K562 (cell line): ENCODE results near the gene PLCB4. TPM values are rescaled to one million over a fixed set of nuclear protein-coding genes. Genes with fewer than 3 reads are reported as not detected.

ENCODE experiments used
- ATAC-seq: fragments of 200-7000 bp; cut with Tn5 transposase; 3 replicates; pipeline ENCODE4 v1.9.1; 2020; ENCODE audit warnings: moderate library complexity
- BruUV-seq: library from RNA; stranded (reverse); fragments of 400-500 nt; replicated peaks from 2 replicates; lab custom pipeline; 2021; lab: Mats Ljungman, UMichigan
- CTCF ChIA-PET: fragments of 300-600 bp; formaldehyde crosslinking; extraction: SDS; loops from one replicate; lab custom pipeline; 2021; ENCODE audit warnings: low intra/inter-chr PET ratio; lab: Yijun Ruan, JAX
- POLR2A ChIA-PET: fragments of 300-600, 350-650 bp; sonication (Branson Sonifier 250); formaldehyde crosslinking; extraction: SDS; loops from one replicate; lab custom pipeline; 2021; ENCODE audit warnings: antibody characterized with exemption, inconsistent platforms; lab: Yijun Ruan, JAX
- DNase-seq, 4 experiments: peaks; one replicate each; pipeline versions ENCODE4 v3.0.0 to v3.0.0-alpha.2; 2011 to 2018; ENCODE audit warnings: low spot score in 3 of 4, mixed read lengths in 3 of 4; ENCODE audit errors: extremely low read depth in 1 of 4
- FAIRE-seq: peaks from 2 replicates; lab custom pipeline; 2011; peaks lifted over from hg19 to GRCh38; lab: Jason Lieb, UNC
- H2AFZ ChIP-seq: 2 replicates; pipeline ENCODE4 v1.6.0; 2011; ENCODE audit warnings: low read depth, low read length, control low read depth, inconsistent platforms
- H3K27ac ChIP-seq: fragments of 200-600 bp; 3 replicates; pipeline ENCODE4 v1.8.0; 2011; ENCODE audit warnings: low read depth, mild to moderate bottlenecking, control low read depth, inconsistent platforms, low read length, moderate library complexity, mixed read lengths; ENCODE audit errors: extremely low read depth
- H3K27me3 ChIP-seq, 2 experiments: fragments of 300-600 bp in 1 of 2; 2 replicates in 1 of 2; 3 replicates in 1 of 2; pipeline versions ENCODE4 v1.6.0 to v1.8.0; 2011; ENCODE audit warnings: inconsistent platforms in 2 of 2, low read length in 2 of 2, mild to moderate bottlenecking in 1 of 2, mixed read lengths in 1 of 2, moderate library complexity in 1 of 2; ENCODE audit not compliant: control insufficient read depth in 2 of 2, insufficient read depth in 2 of 2
- H3K36me3 ChIP-seq: fragments of 300-600 bp; 3 replicates; pipeline ENCODE4 v1.8.0; 2011; ENCODE audit warnings: mild to moderate bottlenecking, low read length, inconsistent platforms; ENCODE audit not compliant: control insufficient read depth, insufficient read depth
- H3K4me1 ChIP-seq, 2 experiments: fragments of 200-600 bp in 1 of 2; replicated peaks in 1 of 2; 2 replicates in 1 of 2; 3 replicates in 1 of 2; pipeline versions ENCODE4 v1.5.1 to v1.8.0; 2011; ENCODE audit warnings: inconsistent platforms in 2 of 2, low read length in 2 of 2, mild to moderate bottlenecking in 1 of 2, mixed read lengths in 1 of 2, moderate library complexity in 1 of 2; ENCODE audit not compliant: control insufficient read depth in 2 of 2, insufficient read depth in 2 of 2
- H3K4me2 ChIP-seq: 2 replicates; pipeline ENCODE4 v1.6.1; 2011; ENCODE audit warnings: low read length, control low read depth, inconsistent platforms, mixed read lengths; ENCODE audit not compliant: insufficient read depth
- H3K4me3 ChIP-seq: fragments of 200-600 bp; sonication (generic), shearing (Covaris generic); 2 replicates; pipeline ENCODE4 v1.5.1; 2016; ENCODE audit warnings: control low read depth, inconsistent platforms
- H3K79me2 ChIP-seq: fragments of 200-600 bp; 3 replicates; pipeline ENCODE4 v1.8.0; 2011; ENCODE audit warnings: low read length, inconsistent platforms; ENCODE audit not compliant: control insufficient read depth, insufficient read depth
- H3K9ac ChIP-seq, 2 experiments: 2 replicates each; pipeline versions ENCODE4 v1.6.0 to v1.6.1; 2011; ENCODE audit warnings: low read depth in 2 of 2, low read length in 2 of 2, control low read depth in 1 of 2, inconsistent platforms in 1 of 2, mild to moderate bottlenecking in 1 of 2, mixed read lengths in 1 of 2; ENCODE audit not compliant: insufficient read depth in 1 of 2
- H3K9me1 ChIP-seq: one replicate; pipeline ENCODE4 v1.6.0; 2011; ENCODE audit warnings: inconsistent platforms, mild to moderate bottlenecking, low read length, moderate library complexity; ENCODE audit not compliant: control insufficient read depth, insufficient read depth
- H3K9me3 ChIP-seq: replicated peaks from 2 replicates; pipeline ENCODE4 v1.5.1; 2011; ENCODE audit warnings: low read depth, low read length, inconsistent platforms; ENCODE audit not compliant: control insufficient read depth, insufficient read depth
- H4K20me1 ChIP-seq: replicated peaks from 2 replicates; pipeline ENCODE4 v1.6.1; 2011; ENCODE audit warnings: low read length, inconsistent platforms, mixed read lengths; ENCODE audit not compliant: control insufficient read depth, insufficient read depth
- C11orf30 ChIP-seq: fragments of 450-650 bp; IDR thresholded peaks from 2 replicates; pipeline ENCODE4 v1.6.1; 2016; ENCODE audit warnings: low read depth, mild to moderate bottlenecking
- CEBPB ChIP-seq: fragments of 450-650 bp; IDR thresholded peaks from 2 replicates; pipeline ENCODE4 v1.6.1; 2016; ENCODE audit warnings: missing genetic modification characterization, missing compliant biosample characterization
- CHD7 ChIP-seq: fragments of 200-600 bp; sonication (generic); IDR thresholded peaks from one replicate; pipeline ENCODE4 v1.6.1; 2012; ENCODE audit warnings: mild to moderate bottlenecking, low read depth, low read length, inconsistent platforms
- ERF ChIP-seq: fragments of 450-650 bp; formaldehyde crosslinking; IDR thresholded peaks from 2 replicates; pipeline ENCODE4 v1.4.0; 2020; ENCODE audit warnings: mild to moderate bottlenecking, mixed read lengths
- RCOR1 ChIP-seq, 2 experiments: IDR thresholded peaks; 2 replicates each; pipeline ENCODE4 v1.6.1; 2012; ENCODE audit warnings: low read depth in 2 of 2, low read length in 2 of 2, borderline replicate concordance in 1 of 2, improper control_type of control experiment in 1 of 2
- TRIM24 ChIP-seq, 2 experiments: fragments of 450-650 bp; IDR thresholded peaks; 2 replicates each; pipeline ENCODE4 v1.6.1; 2016
- VEZF1 ChIP-seq: fragments of 200-800 bp; sonication (Bioruptor generic); IDR thresholded peaks from 2 replicates; pipeline ENCODE4 v1.6.1; 2017; ENCODE audit warnings: missing genetic modification characterization, missing compliant biosample characterization
- ZBTB26 ChIP-seq: fragments of 450-650 bp; formaldehyde crosslinking; IDR thresholded peaks from 2 replicates; pipeline ENCODE4 v1.4.0; 2022; ENCODE audit warnings: missing genetic modification characterization
- ZFP1 ChIP-seq: fragments of 450-650 bp; formaldehyde crosslinking; IDR thresholded peaks from 2 replicates; pipeline ENCODE4 v1.4.0; 2020; ENCODE audit warnings: mild to moderate bottlenecking, mixed read lengths
- ZNF316 ChIP-seq: fragments of 450-650 bp; IDR thresholded peaks from 2 replicates; pipeline ENCODE4 v1.6.1; 2016
- in situ Hi-C: fragments of 300-500 bp; cut with MboI; formaldehyde crosslinking; loops from 4 replicates; pipeline ENCODE4 v1.15.0; 2018; ENCODE audit warnings: inconsistent platforms, mixed read lengths
- intact Hi-C: fragments of 100-400 bp; cut with micrococcal nuclease; formaldehyde crosslinking; loops from 2 replicates; pipeline ENCODE4 v1.14.2; 2022
- polyA plus RNA-seq, 8 experiments: library from polyadenylated mRNA; depleted of rRNA in 4 of 8; stranded (reverse) in 5 of 8; unstranded in 3 of 8; fragments of >200 nt; fragmentation: Nextera tagmentation in 2 of 8; fragmentation: Illumina TruSeq in 1 of 8; extraction: Ambion mirVana in 2 of 8; extraction: Trizol in 1 of 8; gene quantifications; 2 replicates each; pipeline versions ENCODE4 v1.2.1 to v1.2.3, GENCODE V29; 2011 to 2014; ENCODE audit warnings: inconsistent platforms in 1 of 8, missing spikeins in 1 of 8
- total RNA-seq, 7 experiments: library from RNA; depleted of rRNA in 6 of 7; stranded (reverse); fragments of >200 nt in 6 of 7; fragmentation: Illumina TruSeq in 2 of 7; extraction: Trizol in 2 of 7; gene quantifications; 2 replicates each; pipeline versions ENCODE4 v1.2.1 to v1.2.3, GENCODE V29; 2011 to 2021; ENCODE audit warnings: low replicate concordance in 1 of 7

Gene PLCB4
- total and polyA plus RNA-seq, 9 of the 15 experiments (the other 6 are each of a cell fraction or from before 2014, with no cell fraction given), result 0.20 to 2.9 (median 0.52) TPM

GRCh38 chr20:9145142-9145541, 76.3 kb downstream of the PLCB4 start:
- Histone ChIP-seq H3K79me2 (no peaks in the 10 kb centered on the region), H2AFZ (0 out of 2 replicates have a peak overlapping the region, but pooled peaks have one; percentile 44), H3K4me3 (no peak overlapping the region), H3K9ac (no peak overlapping the region), H3K36me3 (no peaks in the 10 kb centered on the region), H3K27me3 (no peaks in the 10 kb centered on the region), H3K4me1 (peaks cover 0 to 26% of the 10 kb centered on the region in 2 experiments; a peak in 2 of 5 replicates), H4K20me1 (no peaks in the 10 kb centered on the region), H3K9me3 (no peaks in the 10 kb centered on the region), H3K27ac (no peak overlapping the region), H3K9me1 (no peaks in the 10 kb centered on the region), H3K4me2 (no peak overlapping the region)
- BruUV-seq, result no TSS peak
- CTCF ChIA-PET, result no interaction called here
- intact Hi-C loops (no loop called here), in situ Hi-C loops (no loop called here)
- POLR2A ChIA-PET, result no interaction called here
- ATAC-seq (no peak), FAIRE-seq (no peak), DNase-seq (no peak)
- no peak for TF ChIP-seq ZBTB26
- TF ChIP-seq VEZF1 (CRISPR knock-in tag), result 0 out of 2 replicates have a peak, but pooled peaks have one; percentile 4
- no peak for TF ChIP-seq CHD7
- 0 out of 2 replicates have a peak, but pooled peaks have one; percentile 27 for TF ChIP-seq C11orf30
- no peak for TF ChIP-seq RCOR1 (IDR thresholded peaks at IDR 0.05; ENCODE audit: borderline replicate concordance in 1 of 2, low read depth in 2 of 2, low read length in 2 of 2)
- TF ChIP-seq CEBPB, result no peak
- no peak for TF ChIP-seq TRIM24 (IDR thresholded peaks at IDR 0.05)
- no peak for TF ChIP-seq ERF
- no peak for TF ChIP-seq ZFP1 (CRISPR knock-in tag)
- peak; percentile 74 for TF ChIP-seq ZNF316
